Hepatocyte (in vitro differentiated cells): ENCODE measurements around the gene POLQ. TPM values are rescaled to one million over a fixed set of nuclear protein-coding genes. Genes with fewer than 3 reads are reported as not detected.

ENCODE experiments used
- DNase-seq: peaks from one replicate; pipeline ENCODE4 v3.0.0-alpha.2; 2016; ENCODE audit warnings: low spot score
- H2AFZ ChIP-seq: fragments of 200-600 bp; sonication (generic); 2 replicates; pipeline ENCODE4 v1.6.0; 2016; ENCODE audit warnings: antibody characterized with exemption, mild to moderate bottlenecking
- H3K27ac ChIP-seq: fragments of 200-600 bp; sonication (generic); 2 replicates; pipeline ENCODE4 v1.5.1; 2016; ENCODE audit warnings: mild to moderate bottlenecking
- H3K27me3 ChIP-seq: fragments of 200-600 bp; sonication (generic); 2 replicates; pipeline ENCODE4 v1.6.1; 2016
- H3K36me3 ChIP-seq: fragments of 200-600 bp; sonication (generic); replicated peaks from 2 replicates; pipeline ENCODE4 v1.5.1; 2016; ENCODE audit warnings: low read depth; ENCODE audit not compliant: insufficient read depth
- H3K4me1 ChIP-seq: fragments of 200-600 bp; sonication (generic); 2 replicates; pipeline ENCODE4 v1.5.1; 2016; ENCODE audit warnings: mild to moderate bottlenecking, moderate library complexity; ENCODE audit not compliant: insufficient read depth
- H3K4me2 ChIP-seq: fragments of 200-600 bp; sonication (generic); 2 replicates; pipeline ENCODE4 v1.6.0; 2016
- H3K4me3 ChIP-seq: fragments of 200-600 bp; sonication (generic); 2 replicates; pipeline ENCODE4 v1.5.1; 2016; ENCODE audit warnings: mild to moderate bottlenecking
- H3K79me2 ChIP-seq: fragments of 200-600 bp; sonication (generic); 2 replicates; pipeline ENCODE4 v1.6.0; 2017; ENCODE audit warnings: mild to moderate bottlenecking
- H3K9me2 ChIP-seq: fragments of 200-600 bp; sonication (generic); replicated peaks from 2 replicates; pipeline ENCODE4 v1.6.0; 2017; ENCODE audit warnings: mild to moderate bottlenecking; ENCODE audit not compliant: insufficient read depth
- H3K9me3 ChIP-seq: fragments of 200-600 bp; sonication (generic); 2 replicates; pipeline ENCODE4 v1.5.1; 2016; ENCODE audit warnings: low read depth, mild to moderate bottlenecking
- H4K20me1 ChIP-seq: fragments of 200-600 bp; sonication (generic); 2 replicates; pipeline ENCODE4 v1.6.0; 2016; ENCODE audit warnings: mild to moderate bottlenecking; ENCODE audit not compliant: insufficient read depth, poor library complexity, severe bottlenecking
- EZH2 ChIP-seq: fragments of 200-600 bp; sonication (generic); IDR thresholded peaks from 2 replicates; pipeline ENCODE4 v1.6.1; 2016; ENCODE audit warnings: antibody characterized with exemption, mild to moderate bottlenecking, borderline replicate concordance
- EZH2phosphoT487 ChIP-seq: fragments of 200-600 bp; sonication (generic); IDR thresholded peaks from one replicate; pipeline ENCODE4 v1.6.1; 2018; ENCODE audit warnings: antibody characterized with exemption, mild to moderate bottlenecking, low read depth, moderate library complexity; ENCODE audit not compliant: unreplicated experiment, severe bottlenecking
- WGBS: methylation state at CpG from one replicate; pipeline ENCODE4 v1.1.6; 2016; ENCODE audit warnings: low lambda C conversion rate; ENCODE audit errors: missing lambda C conversion rate; 5-methylcytosine and 5-hydroxymethylcytosine counted together
- polyA plus RNA-seq: library from polyadenylated mRNA; unstranded; fragments of >200 nt; fragmentation: Nextera tagmentation; extraction: Ambion mirVana; gene quantifications from 2 replicates; pipeline ENCODE4 v1.2.1, GENCODE V29; 2016
- total RNA-seq: library from RNA; depleted of rRNA; stranded (reverse); fragments of >200 nt; gene quantifications from 2 replicates; pipeline ENCODE4 v1.2.3, GENCODE V29; 2014
- TF ChIP-seq, protein P1 (sequence below): fragments of 200-600 bp; sonication (generic); IDR thresholded peaks from 2 replicates; pipeline ENCODE4 v1.5.1; 2016; ENCODE audit warnings: antibody characterized with exemption, mild to moderate bottlenecking; ENCODE audit not compliant: poor library complexity

The POLQ gene
- total and polyA plus RNA-seq, 2 experiments from 2014 or later = 0.68 to 2.5 TPM

DNA sequence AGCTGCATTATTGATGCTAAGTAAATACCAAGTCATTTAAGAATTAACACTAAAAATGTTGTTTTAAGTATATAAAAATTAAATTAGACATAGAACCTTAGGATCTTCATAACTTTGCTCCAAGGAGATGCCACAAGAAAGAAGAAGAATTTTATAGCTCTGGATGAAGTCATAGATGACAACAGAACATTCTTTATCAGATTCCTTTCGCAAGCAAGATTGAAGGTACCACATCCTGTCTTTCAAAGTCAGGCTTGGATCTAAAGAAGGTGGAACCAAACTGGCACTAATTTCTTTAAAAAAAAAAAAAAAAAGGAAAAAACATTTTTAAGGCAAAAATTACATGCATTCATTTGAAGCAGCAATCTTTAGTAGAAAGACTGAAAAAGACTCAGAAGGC is 62.5 kb downstream of the POLQ start:
- H3K4me2 ChIP-seq = no peak overlapping the region
- H3K9me2 ChIP-seq = no peaks in the 10 kb centered on the region
- no peaks in the 10 kb centered on the region for H3K36me3 ChIP-seq
- no peaks in the 10 kb centered on the region for H3K4me1 ChIP-seq
- H4K20me1 ChIP-seq = no peaks in the 10 kb centered on the region
- no peaks in the 10 kb centered on the region for H3K9me3 ChIP-seq
- H3K27ac ChIP-seq = no peak overlapping the region
- no peak for TF ChIP-seq EZH2phosphoT487
- no peak for TF ChIP-seq EZH2
- TF ChIP-seq, protein P1, sequence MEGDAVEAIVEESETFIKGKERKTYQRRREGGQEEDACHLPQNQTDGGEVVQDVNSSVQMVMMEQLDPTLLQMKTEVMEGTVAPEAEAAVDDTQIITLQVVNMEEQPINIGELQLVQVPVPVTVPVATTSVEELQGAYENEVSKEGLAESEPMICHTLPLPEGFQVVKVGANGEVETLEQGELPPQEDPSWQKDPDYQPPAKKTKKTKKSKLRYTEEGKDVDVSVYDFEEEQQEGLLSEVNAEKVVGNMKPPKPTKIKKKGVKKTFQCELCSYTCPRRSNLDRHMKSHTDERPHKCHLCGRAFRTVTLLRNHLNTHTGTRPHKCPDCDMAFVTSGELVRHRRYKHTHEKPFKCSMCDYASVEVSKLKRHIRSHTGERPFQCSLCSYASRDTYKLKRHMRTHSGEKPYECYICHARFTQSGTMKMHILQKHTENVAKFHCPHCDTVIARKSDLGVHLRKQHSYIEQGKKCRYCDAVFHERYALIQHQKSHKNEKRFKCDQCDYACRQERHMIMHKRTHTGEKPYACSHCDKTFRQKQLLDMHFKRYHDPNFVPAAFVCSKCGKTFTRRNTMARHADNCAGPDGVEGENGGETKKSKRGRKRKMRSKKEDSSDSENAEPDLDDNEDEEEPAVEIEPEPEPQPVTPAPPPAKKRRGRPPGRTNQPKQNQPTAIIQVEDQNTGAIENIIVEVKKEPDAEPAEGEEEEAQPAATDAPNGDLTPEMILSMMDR = no peak
- H2AFZ ChIP-seq = no peak overlapping the region
- H3K79me2 ChIP-seq = no peaks in the 10 kb centered on the region
- 96% methylated on average over 1 of the region's 1 CpG for WGBS
- no peaks in the 10 kb centered on the region for H3K27me3 ChIP-seq
- no peak overlapping the region for H3K4me3 ChIP-seq
- DNase-seq = no peak

DNA sequence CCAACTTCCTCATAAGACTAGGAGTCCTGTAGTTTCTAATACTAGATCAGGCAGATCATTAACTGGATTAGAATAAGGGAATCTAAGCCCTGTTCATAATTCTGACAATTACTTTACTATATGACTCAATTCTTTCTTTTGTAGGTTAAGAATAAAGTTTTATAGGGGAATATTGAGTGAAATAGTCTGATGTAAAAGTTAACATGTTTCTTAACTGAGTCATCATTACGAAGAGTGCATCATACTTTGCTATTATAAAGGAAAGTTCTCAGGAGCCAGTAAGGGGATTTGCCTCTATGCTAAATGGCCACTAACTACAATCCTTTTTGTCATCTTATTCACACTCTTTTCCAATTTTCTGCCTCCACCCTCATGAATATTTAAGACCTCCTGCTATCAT is 63.1 kb downstream of the POLQ start:
- Histone ChIP-seq H3K36me3 (no peaks in the 10 kb centered on the region), H3K4me3 (no peak overlapping the region), H3K9me3 (no peaks in the 10 kb centered on the region), H3K4me2 (no peak overlapping the region), H3K27ac (no peak overlapping the region), H3K4me1 (no peaks in the 10 kb centered on the region), H2AFZ (no peak overlapping the region), H3K27me3 (no peaks in the 10 kb centered on the region), H3K79me2 (no peaks in the 10 kb centered on the region), H3K9me2 (no peaks in the 10 kb centered on the region), H4K20me1 (no peaks in the 10 kb centered on the region)
- WGBS = 91% methylated on average over 1 of the region's 1 CpG
- DNase-seq = no peak
- TF ChIP-seq, protein P1 = no peak
- TF ChIP-seq EZH2 (no peak), EZH2phosphoT487 (no peak)

DNA sequence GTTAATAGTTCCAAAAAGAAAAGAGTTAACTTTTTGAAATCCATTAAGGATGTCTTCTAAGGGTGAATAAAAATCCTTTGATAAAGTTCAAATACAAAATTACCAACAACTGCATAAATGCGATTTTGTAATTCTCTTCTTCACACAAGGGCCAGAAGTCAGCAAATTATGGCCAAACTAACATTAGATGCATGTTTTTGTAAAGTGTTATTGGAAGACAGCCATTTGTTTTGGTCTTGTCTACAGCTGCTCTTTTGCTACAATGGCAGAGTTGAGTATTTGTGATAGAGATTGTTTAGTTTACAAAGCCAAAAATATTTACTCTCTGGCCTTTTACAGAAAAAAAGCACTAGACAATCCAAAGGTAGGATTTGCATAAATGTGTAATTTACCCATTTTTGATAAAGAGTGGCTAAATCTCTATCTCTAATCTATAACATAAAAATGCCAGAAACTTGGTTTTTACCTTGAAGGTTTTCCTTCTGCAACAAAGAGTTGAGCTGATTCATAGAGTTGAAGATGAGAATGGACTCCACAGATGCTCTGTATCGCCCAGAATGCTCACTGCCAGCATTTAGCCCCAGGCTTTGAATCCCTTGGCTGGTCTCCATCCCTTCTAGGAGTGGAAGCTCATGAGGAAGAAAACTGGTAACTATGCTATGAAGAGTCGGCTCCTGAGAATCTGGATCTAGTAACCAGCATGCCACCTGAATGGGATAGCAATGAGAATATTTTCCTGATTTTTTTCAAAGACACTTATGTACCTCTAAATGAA is 64.5 kb downstream of the POLQ start:
- Histone ChIP-seq H3K27ac (no peak overlapping the region), H3K4me2 (no peak overlapping the region), H4K20me1 (no peaks in the 10 kb centered on the region), H3K4me3 (no peak overlapping the region), H3K27me3 (no peaks in the 10 kb centered on the region), H3K9me2 (no peaks in the 10 kb centered on the region), H3K9me3 (no peaks in the 10 kb centered on the region), H3K4me1 (no peaks in the 10 kb centered on the region), H3K36me3 (no peaks in the 10 kb centered on the region), H3K79me2 (no peaks in the 10 kb centered on the region), H2AFZ (no peak overlapping the region)
- WGBS = 94% methylated on average over 3 of the region's 3 CpGs
- TF ChIP-seq, protein P1 = no peak
- TF ChIP-seq EZH2phosphoT487 (no peak), EZH2 (no peak)
- DNase-seq = no peak

DNA sequence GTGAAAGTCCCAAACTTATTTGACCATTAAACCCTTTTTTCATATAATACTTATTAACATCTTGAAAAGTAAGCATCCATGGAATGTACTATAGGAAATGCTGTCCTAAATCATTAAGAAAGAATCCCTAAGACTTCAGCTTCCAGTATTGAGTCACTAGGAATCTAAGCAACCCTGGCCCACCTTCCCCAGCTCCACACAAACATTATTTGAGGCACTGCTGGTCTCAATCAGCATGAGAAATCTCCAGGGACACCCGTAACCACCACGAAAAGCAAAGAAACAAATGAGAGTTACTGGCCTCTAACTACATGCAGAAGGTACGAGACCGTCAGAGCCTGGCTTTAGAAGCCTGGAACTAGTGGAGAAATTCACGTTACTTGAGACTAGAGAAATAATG is 68.2 kb downstream of the POLQ start:
- Histone ChIP-seq H3K27me3 (no peaks in the 10 kb centered on the region), H2AFZ (no peak overlapping the region)
- WGBS = 91% methylated on average over 5 of the region's 5 CpGs

More for the DNA sequence above, 68.2 kb downstream of the POLQ start:
- Histone ChIP-seq H3K27ac (no peak overlapping the region), H3K36me3 (no peaks in the 10 kb centered on the region), H3K9me3 (no peaks in the 10 kb centered on the region), H4K20me1 (no peaks in the 10 kb centered on the region), H3K4me2 (no peak overlapping the region), H3K79me2 (no peaks in the 10 kb centered on the region), H3K9me2 (no peaks in the 10 kb centered on the region), H3K4me1 (no peaks in the 10 kb centered on the region), H3K4me3 (no peak overlapping the region)
- TF ChIP-seq EZH2phosphoT487 = no peak
- TF ChIP-seq, protein P1 = no peak
- TF ChIP-seq EZH2 = no peak
- DNase-seq = no peak
